ENCODE data around the gene PDE7B. TPM values are rescaled to one million over a fixed set of nuclear protein-coding genes. Genes with fewer than 3 reads are reported as not detected.

Gene PDE7B
- total RNA-seq, 1 donor = 25.3 TPM

- TF ChIP-seq CTCF (IDR thresholded peaks at IDR 0.05; ENCODE audit: extremely low read depth, low read depth, low read length) = no peak
- no peak overlapping the region for H3K4me2 ChIP-seq (ENCODE audit: insufficient read depth, low read length)
- peaks cover 46% of the 10 kb centered on the region for H3K4me1 ChIP-seq (ENCODE audit: insufficient read depth, low read length)
- no peaks in the 10 kb centered on the region for H4K20me1 ChIP-seq (ENCODE audit: insufficient read depth, low read length)
- peak overlapping the region; percentile 24 for H3K27ac ChIP-seq (ENCODE audit: low read depth, low read length)
- DNase-seq (ENCODE audit: insufficient read length, low spot score, missing footprints) = no peak
- H3K9me3 ChIP-seq (ENCODE audit: low read depth, low read length) = no peaks in the 10 kb centered on the region
- H3K4me3 ChIP-seq (ENCODE audit: insufficient read depth, low read length) = no peak overlapping the region
- peaks cover 85% of the 10 kb centered on the region for H3K79me2 ChIP-seq (ENCODE audit: insufficient read depth, low read length)
- no peak overlapping the region for H2AFZ ChIP-seq (ENCODE audit: low read length)
- H3K36me3 ChIP-seq (ENCODE audit: insufficient read depth, low read length) = peaks cover 4% of the 10 kb centered on the region
- no peaks in the 10 kb centered on the region for H3K27me3 ChIP-seq (ENCODE audit: insufficient read depth, low read length)
Observed at GRCh38 chr6:136089876-136090275, 238.4 kb downstream of the PDE7B start.

DNA sequence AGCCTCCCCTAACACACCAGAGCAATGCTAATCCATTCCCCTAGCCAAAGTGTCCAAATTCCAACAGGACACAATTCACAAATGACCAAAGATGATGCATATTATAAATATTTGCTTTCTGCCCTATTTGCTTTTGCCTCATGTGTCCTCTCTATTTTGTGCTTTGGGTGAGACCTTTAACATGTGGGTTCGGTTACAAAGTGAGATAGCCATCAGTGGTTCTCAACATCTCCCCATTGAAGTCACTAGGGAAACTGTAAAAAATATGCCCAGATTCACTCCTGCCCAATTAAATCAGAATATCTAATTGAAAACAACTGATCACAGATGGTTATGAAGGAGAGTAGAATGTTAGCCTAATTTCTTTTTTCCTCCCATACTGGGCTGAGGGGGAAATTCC, 239.4 kb downstream of the PDE7B start:
- H3K4me2 ChIP-seq (ENCODE audit: insufficient read depth, low read length) = no peak overlapping the region
- H3K4me1 ChIP-seq (ENCODE audit: insufficient read depth, low read length) = peaks cover 42% of the 10 kb centered on the region
- H3K27ac ChIP-seq (ENCODE audit: low read depth, low read length) = peak overlapping the region; percentile 13
- peaks cover 4% of the 10 kb centered on the region for H3K36me3 ChIP-seq (ENCODE audit: insufficient read depth, low read length)
- no peaks in the 10 kb centered on the region for H4K20me1 ChIP-seq (ENCODE audit: insufficient read depth, low read length)
- no peak overlapping the region for H2AFZ ChIP-seq (ENCODE audit: low read length)
- no peaks in the 10 kb centered on the region for H3K9me3 ChIP-seq (ENCODE audit: low read depth, low read length)
- no peaks in the 10 kb centered on the region for H3K27me3 ChIP-seq (ENCODE audit: insufficient read depth, low read length)
- peaks cover 80% of the 10 kb centered on the region for H3K79me2 ChIP-seq (ENCODE audit: insufficient read depth, low read length)
- no peak overlapping the region for H3K4me3 ChIP-seq (ENCODE audit: insufficient read depth, low read length)
- no peak for DNase-seq (ENCODE audit: insufficient read length, low spot score, missing footprints)
- TF ChIP-seq CTCF (IDR thresholded peaks at IDR 0.05; ENCODE audit: extremely low read depth, low read depth, low read length) = no peak

GRCh38 chr6:136092897-136093296, 241.4 kb downstream of the PDE7B start:
- Histone ChIP-seq H3K27ac (ENCODE audit: low read depth, low read length) (no peak overlapping the region), H3K4me1 (ENCODE audit: insufficient read depth, low read length) (peaks cover 28% of the 10 kb centered on the region), H3K36me3 (ENCODE audit: insufficient read depth, low read length) (peaks cover 4% of the 10 kb centered on the region), H3K27me3 (ENCODE audit: insufficient read depth, low read length) (no peaks in the 10 kb centered on the region), H3K79me2 (ENCODE audit: insufficient read depth, low read length) (peaks cover 84% of the 10 kb centered on the region), H3K4me2 (ENCODE audit: insufficient read depth, low read length) (no peak overlapping the region), H3K9me3 (ENCODE audit: low read depth, low read length) (no peaks in the 10 kb centered on the region), H4K20me1 (ENCODE audit: insufficient read depth, low read length) (no peaks in the 10 kb centered on the region), H2AFZ (ENCODE audit: low read length) (no peak overlapping the region), H3K4me3 (ENCODE audit: insufficient read depth, low read length) (no peak overlapping the region)
- no peak for TF ChIP-seq CTCF (IDR thresholded peaks at IDR 0.05; ENCODE audit: extremely low read depth, low read depth, low read length)
- DNase-seq (ENCODE audit: insufficient read length, low spot score, missing footprints) = no peak

DNA sequence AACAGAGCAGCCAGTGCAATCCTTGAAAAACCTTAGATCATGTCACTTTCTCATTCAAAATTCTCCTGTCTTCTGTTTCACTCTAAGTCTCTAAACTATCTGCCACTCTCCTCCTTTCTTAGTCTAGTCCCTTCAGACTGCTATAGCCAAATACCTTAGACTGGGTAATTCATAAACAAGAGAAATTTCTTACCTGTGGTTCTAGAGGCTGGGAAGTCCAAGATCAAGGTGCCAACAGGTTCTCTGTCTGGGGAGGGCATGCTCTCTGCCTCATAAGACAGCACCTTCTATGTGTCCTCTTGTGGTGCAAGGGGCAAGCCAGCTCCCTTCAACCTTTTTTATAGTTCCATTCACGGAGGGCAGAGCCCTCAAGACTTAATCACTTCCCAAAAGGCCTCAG, 242.3 kb downstream of the PDE7B start:
- no peak for TF ChIP-seq CTCF (IDR thresholded peaks at IDR 0.05; ENCODE audit: extremely low read depth, low read depth, low read length)
- no peak overlapping the region for H3K4me3 ChIP-seq (ENCODE audit: insufficient read depth, low read length)
- DNase-seq (ENCODE audit: insufficient read length, low spot score, missing footprints) = no peak
- H3K9me3 ChIP-seq (ENCODE audit: low read depth, low read length) = no peaks in the 10 kb centered on the region
- no peak overlapping the region for H3K27ac ChIP-seq (ENCODE audit: low read depth, low read length)
- peaks cover 4% of the 10 kb centered on the region for H3K36me3 ChIP-seq (ENCODE audit: insufficient read depth, low read length)
- no peaks in the 10 kb centered on the region for H4K20me1 ChIP-seq (ENCODE audit: insufficient read depth, low read length)
- H3K27me3 ChIP-seq (ENCODE audit: insufficient read depth, low read length) = no peaks in the 10 kb centered on the region
- peaks cover 24% of the 10 kb centered on the region for H3K4me1 ChIP-seq (ENCODE audit: insufficient read depth, low read length)
- H3K79me2 ChIP-seq (ENCODE audit: insufficient read depth, low read length) = peaks cover 79% of the 10 kb centered on the region
- H2AFZ ChIP-seq (ENCODE audit: low read length) = no peak overlapping the region
- H3K4me2 ChIP-seq (ENCODE audit: insufficient read depth, low read length) = no peak overlapping the region

Data from osteoblast (primary cell).